Measurements from ENCODE around the gene TEKT1. TPM values are rescaled to one million over a fixed set of nuclear protein-coding genes. Genes with fewer than 3 reads are reported as not detected.

Gene TEKT1
- total and polyA plus RNA-seq, 2 experiments from 2014 or later = 0.07 TPM; not detected in 1

DNA sequence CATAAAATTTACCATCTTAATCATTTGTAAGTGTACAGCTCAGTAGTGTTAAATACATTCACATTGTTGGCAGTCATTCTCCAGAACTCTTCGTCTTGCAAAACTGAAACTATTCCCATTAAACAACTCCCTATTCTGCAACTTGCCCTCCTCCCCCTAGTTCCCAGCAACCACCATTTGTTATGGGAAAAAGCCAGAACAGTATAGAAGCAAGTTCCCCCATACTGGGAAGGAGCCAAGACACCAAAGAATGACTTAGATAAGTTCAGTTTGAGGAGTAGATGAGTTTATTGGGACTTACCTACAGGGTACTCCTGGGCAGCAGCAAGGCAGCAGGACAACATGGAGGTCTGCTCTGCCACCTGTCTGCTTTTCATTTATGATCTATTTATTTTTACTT is 39.3 kb upstream of the TEKT1 start:
- no peak overlapping the region for H2AFZ ChIP-seq
- no peaks in the 10 kb centered on the region for H3K79me2 ChIP-seq
- H3K4me1 ChIP-seq (ENCODE audit: insufficient read depth) = no peaks in the 10 kb centered on the region
- H3K9me3 ChIP-seq (ENCODE audit: low read depth) = no peaks in the 10 kb centered on the region
- no peak for DNase-seq (ENCODE audit: low spot score)
- no peak overlapping the region for H3K27ac ChIP-seq
- H4K20me1 ChIP-seq (ENCODE audit: insufficient read depth, poor library complexity, severe bottlenecking) = no peaks in the 10 kb centered on the region
- H3K4me2 ChIP-seq = no peak overlapping the region
- H3K27me3 ChIP-seq = no peaks in the 10 kb centered on the region
- 88% methylated on average over 1 of the region's 1 CpG for WGBS (ENCODE audit: low lambda C conversion rate, missing lambda C conversion rate)
- H3K9me2 ChIP-seq (replicated peaks; ENCODE audit: insufficient read depth) = no peaks in the 10 kb centered on the region
- no peaks in the 10 kb centered on the region for H3K36me3 ChIP-seq (replicated peaks; ENCODE audit: insufficient read depth, low read depth)
- TF ChIP-seq EZH2phosphoT487 (IDR thresholded peaks at IDR 0.05; ENCODE audit: low read depth, severe bottlenecking, unreplicated experiment) (no peak), EZH2 (IDR thresholded peaks at IDR 0.05; ENCODE audit: borderline replicate concordance) (no peak)
- TF ChIP-seq, protein P1, sequence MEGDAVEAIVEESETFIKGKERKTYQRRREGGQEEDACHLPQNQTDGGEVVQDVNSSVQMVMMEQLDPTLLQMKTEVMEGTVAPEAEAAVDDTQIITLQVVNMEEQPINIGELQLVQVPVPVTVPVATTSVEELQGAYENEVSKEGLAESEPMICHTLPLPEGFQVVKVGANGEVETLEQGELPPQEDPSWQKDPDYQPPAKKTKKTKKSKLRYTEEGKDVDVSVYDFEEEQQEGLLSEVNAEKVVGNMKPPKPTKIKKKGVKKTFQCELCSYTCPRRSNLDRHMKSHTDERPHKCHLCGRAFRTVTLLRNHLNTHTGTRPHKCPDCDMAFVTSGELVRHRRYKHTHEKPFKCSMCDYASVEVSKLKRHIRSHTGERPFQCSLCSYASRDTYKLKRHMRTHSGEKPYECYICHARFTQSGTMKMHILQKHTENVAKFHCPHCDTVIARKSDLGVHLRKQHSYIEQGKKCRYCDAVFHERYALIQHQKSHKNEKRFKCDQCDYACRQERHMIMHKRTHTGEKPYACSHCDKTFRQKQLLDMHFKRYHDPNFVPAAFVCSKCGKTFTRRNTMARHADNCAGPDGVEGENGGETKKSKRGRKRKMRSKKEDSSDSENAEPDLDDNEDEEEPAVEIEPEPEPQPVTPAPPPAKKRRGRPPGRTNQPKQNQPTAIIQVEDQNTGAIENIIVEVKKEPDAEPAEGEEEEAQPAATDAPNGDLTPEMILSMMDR (IDR thresholded peaks at IDR 0.05; ENCODE audit: poor library complexity) = no peak
- H3K4me3 ChIP-seq = no peak overlapping the region

DNA sequence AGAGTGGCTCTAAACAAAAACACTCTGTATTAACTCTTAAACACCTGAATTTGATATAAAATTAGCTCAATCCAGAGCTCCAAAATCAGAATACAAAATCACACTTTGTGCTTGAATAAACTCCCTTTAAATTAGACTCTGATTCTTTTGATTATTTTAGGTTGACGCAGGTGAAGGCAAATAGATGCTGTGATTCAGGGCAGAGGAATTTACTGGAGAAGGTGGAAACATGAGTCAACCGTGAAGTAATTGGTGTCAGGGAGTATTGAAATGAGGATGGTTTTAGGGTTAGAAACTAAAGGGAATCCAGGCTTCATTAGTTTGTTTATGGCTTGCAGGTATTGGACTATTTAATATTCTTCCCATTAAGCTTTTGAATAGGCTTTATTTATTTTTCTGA is 37.1 kb upstream of the TEKT1 start:
- peak; percentile 27 for DNase-seq (ENCODE audit: low spot score)
- H3K27ac ChIP-seq = peak overlapping the region; percentile 11
- H2AFZ ChIP-seq = no peak overlapping the region
- WGBS (ENCODE audit: low lambda C conversion rate, missing lambda C conversion rate) = 25% methylated on average over 2 of the region's 2 CpGs
- no peaks in the 10 kb centered on the region for H3K9me3 ChIP-seq (ENCODE audit: low read depth)
- H3K4me2 ChIP-seq = no peak overlapping the region
- H3K36me3 ChIP-seq (replicated peaks; ENCODE audit: insufficient read depth, low read depth) = no peaks in the 10 kb centered on the region
- no peak overlapping the region for H3K4me3 ChIP-seq
- H3K79me2 ChIP-seq = no peaks in the 10 kb centered on the region
- H3K27me3 ChIP-seq = no peaks in the 10 kb centered on the region
- no peaks in the 10 kb centered on the region for H3K9me2 ChIP-seq (replicated peaks; ENCODE audit: insufficient read depth)
- TF ChIP-seq EZH2phosphoT487 (IDR thresholded peaks at IDR 0.05; ENCODE audit: low read depth, severe bottlenecking, unreplicated experiment) = no peak
- TF ChIP-seq, protein P1 (IDR thresholded peaks at IDR 0.05; ENCODE audit: poor library complexity) = no peak
- TF ChIP-seq EZH2 (IDR thresholded peaks at IDR 0.05; ENCODE audit: borderline replicate concordance) = no peak
- no peaks in the 10 kb centered on the region for H4K20me1 ChIP-seq (ENCODE audit: insufficient read depth, poor library complexity, severe bottlenecking)
- H3K4me1 ChIP-seq (ENCODE audit: insufficient read depth) = no peaks in the 10 kb centered on the region

DNA sequence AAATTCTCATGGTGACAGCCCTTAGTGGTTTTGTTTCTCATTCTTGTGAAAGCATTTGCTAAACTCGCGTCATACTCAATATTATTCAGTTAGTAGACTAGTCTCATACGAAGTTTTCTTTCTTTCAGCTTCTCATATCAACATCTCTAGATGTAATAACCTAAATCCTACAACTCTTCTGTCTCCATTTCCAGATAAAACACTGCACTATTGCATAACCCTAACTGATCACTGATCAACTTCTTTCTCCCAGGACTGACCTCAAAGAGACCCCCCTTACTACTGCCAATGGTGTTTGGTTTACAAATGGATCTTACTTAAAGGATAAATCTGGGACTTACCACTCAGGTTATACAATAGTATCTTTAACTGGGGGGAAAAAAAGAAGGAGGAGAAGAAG is 36.3 kb upstream of the TEKT1 start:
- H3K79me2 ChIP-seq = no peaks in the 10 kb centered on the region
- H3K4me2 ChIP-seq = no peak overlapping the region
- no peaks in the 10 kb centered on the region for H3K36me3 ChIP-seq (replicated peaks; ENCODE audit: insufficient read depth, low read depth)
- H4K20me1 ChIP-seq (ENCODE audit: insufficient read depth, poor library complexity, severe bottlenecking) = no peaks in the 10 kb centered on the region
- H3K9me2 ChIP-seq (replicated peaks; ENCODE audit: insufficient read depth) = no peaks in the 10 kb centered on the region
- H2AFZ ChIP-seq = no peak overlapping the region
- no peaks in the 10 kb centered on the region for H3K27me3 ChIP-seq
- no peak overlapping the region for H3K4me3 ChIP-seq
- H3K4me1 ChIP-seq (ENCODE audit: insufficient read depth) = no peaks in the 10 kb centered on the region
- no peaks in the 10 kb centered on the region for H3K9me3 ChIP-seq (ENCODE audit: low read depth)
- 82% methylated on average over 3 of the region's 3 CpGs for WGBS (ENCODE audit: low lambda C conversion rate, missing lambda C conversion rate)
- DNase-seq (ENCODE audit: low spot score) = no peak
- peak overlapping the region; percentile 11 for H3K27ac ChIP-seq
- no peak for TF ChIP-seq EZH2phosphoT487 (IDR thresholded peaks at IDR 0.05; ENCODE audit: low read depth, severe bottlenecking, unreplicated experiment)
- no peak for TF ChIP-seq EZH2 (IDR thresholded peaks at IDR 0.05; ENCODE audit: borderline replicate concordance)
- TF ChIP-seq, protein P1 (IDR thresholded peaks at IDR 0.05; ENCODE audit: poor library complexity) = no peak

DNA sequence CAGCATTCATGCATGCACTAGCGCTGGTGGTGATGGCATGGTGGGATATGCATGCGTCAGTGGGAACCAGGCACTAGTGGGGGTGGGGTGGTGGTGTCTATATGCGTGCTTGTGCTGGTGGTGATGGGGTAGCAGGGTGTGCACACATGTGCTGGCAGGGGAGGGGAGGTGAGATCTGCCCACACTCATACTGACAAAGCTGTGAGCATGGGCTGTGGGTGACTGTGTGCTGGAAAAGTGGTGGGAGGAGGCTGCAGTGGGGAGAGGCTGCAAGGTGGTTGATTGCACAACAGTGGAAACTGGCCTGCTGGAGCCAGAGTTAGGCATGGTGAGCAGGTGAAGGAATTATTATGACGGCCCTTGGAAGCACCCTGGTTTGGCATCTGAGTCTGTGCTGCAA is 31.3 kb upstream of the TEKT1 start:
- Histone ChIP-seq H2AFZ (no peak overlapping the region), H3K79me2 (peaks cover 18% of the 10 kb centered on the region), H3K27ac (no peak overlapping the region), H3K4me1 (ENCODE audit: insufficient read depth) (no peaks in the 10 kb centered on the region), H3K36me3 (replicated peaks; ENCODE audit: insufficient read depth, low read depth) (no peaks in the 10 kb centered on the region), H4K20me1 (ENCODE audit: insufficient read depth, poor library complexity, severe bottlenecking) (no peaks in the 10 kb centered on the region), H3K4me3 (no peak overlapping the region), H3K9me3 (ENCODE audit: low read depth) (no peaks in the 10 kb centered on the region), H3K27me3 (no peaks in the 10 kb centered on the region), H3K4me2 (no peak overlapping the region), H3K9me2 (replicated peaks; ENCODE audit: insufficient read depth) (no peaks in the 10 kb centered on the region)
- 89% methylated on average over 4 of the region's 4 CpGs for WGBS (ENCODE audit: low lambda C conversion rate, missing lambda C conversion rate)
- DNase-seq (ENCODE audit: low spot score) = no peak
- TF ChIP-seq EZH2 (IDR thresholded peaks at IDR 0.05; ENCODE audit: borderline replicate concordance) = no peak

Measured in hepatocyte (in vitro differentiated cells).